ENCODE results near the gene ZCCHC10.
A peak's percentile ranks its signal among the peaks of the same experiment; 100 is the strongest.
"Not testable (repeated sequence)": the region's sequence is repeated elsewhere in the genome, so short reads cannot be mapped to it uniquely, and the experiment has no call there.

ZCCHC10 gene

DNA sequence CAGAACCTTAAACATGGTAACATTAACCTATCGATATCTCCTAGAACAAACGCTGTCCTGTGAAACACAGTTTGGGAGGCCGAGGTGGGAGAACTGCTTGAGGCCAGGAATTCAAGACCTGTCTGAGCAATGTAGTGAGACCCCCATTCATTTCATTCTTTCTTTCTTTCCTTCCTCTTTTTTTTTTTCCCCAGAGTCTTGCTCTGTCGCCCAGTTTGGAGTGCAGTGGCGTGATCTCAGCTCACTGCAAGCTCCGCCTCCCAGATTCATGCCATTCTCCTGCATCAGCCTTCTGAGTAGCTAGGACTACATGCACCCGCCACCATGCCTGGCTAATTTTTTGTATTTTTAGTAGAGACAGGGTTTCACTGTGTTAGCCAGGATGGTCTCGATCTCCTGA is 20.2 kb upstream of the ZCCHC10 start:
- H3K9ac ChIP-seq (ENCODE audit: low read depth, low read length, poor library complexity); H2AK5ac ChIP-seq (ENCODE audit: low read depth, low read length); H3K4me2 ChIP-seq (ENCODE audit: insufficient read depth, low read length, poor library complexity, severe bottlenecking); H3K18ac ChIP-seq (ENCODE audit: low read length); DNase-seq (ENCODE audit: low spot score); H2BK15ac ChIP-seq (ENCODE audit: low read length); H3K14ac ChIP-seq (ENCODE audit: low read length); H2BK5ac ChIP-seq (ENCODE audit: low read length); H3K79me1 ChIP-seq (ENCODE audit: low read depth, low read length); H3K27ac ChIP-seq (replicated peaks; ENCODE audit: low read length); H2BK12ac ChIP-seq (ENCODE audit: low read length); H3K23ac ChIP-seq (ENCODE audit: low read depth, low read length, poor library complexity); H4K8ac ChIP-seq (ENCODE audit: low read depth, low read length); H2AFZ ChIP-seq (ENCODE audit: low read length); H3K36me3 ChIP-seq (replicated peaks in 1 of 2; ENCODE audit: control insufficient read depth in 2 of 2, insufficient read depth in 2 of 2, low read length in 2 of 2); H4K91ac ChIP-seq (ENCODE audit: low read depth, low read length, poor library complexity); H3K4me3 ChIP-seq (ENCODE audit: low read length in 2 of 2); H3K4ac ChIP-seq (ENCODE audit: low read length); H3K4me1 ChIP-seq (ENCODE audit: control insufficient read depth in 2 of 2, insufficient read depth in 1 of 2, low read depth in 1 of 2, low read length in 2 of 2); H2BK120ac ChIP-seq (ENCODE audit: low read depth, low read length); H3K9me3 ChIP-seq (replicated peaks in 1 of 2; ENCODE audit: control insufficient read depth in 2 of 2, insufficient read depth in 1 of 2, low read depth in 1 of 2, low read length in 2 of 2); H3K27me3 ChIP-seq (ENCODE audit: control insufficient read depth in 3 of 3, insufficient read depth in 3 of 3, low read depth in 1 of 3, low read length in 3 of 3): not testable (repeated sequence)
- no CpG with 5 or more reads among the region's 8 CpGs for WGBS, 2 donors (ENCODE audit: extremely low coverage in 2 of 2, insufficient read length in 2 of 2, insufficient replicate concordance in 1 of 2)

DNA sequence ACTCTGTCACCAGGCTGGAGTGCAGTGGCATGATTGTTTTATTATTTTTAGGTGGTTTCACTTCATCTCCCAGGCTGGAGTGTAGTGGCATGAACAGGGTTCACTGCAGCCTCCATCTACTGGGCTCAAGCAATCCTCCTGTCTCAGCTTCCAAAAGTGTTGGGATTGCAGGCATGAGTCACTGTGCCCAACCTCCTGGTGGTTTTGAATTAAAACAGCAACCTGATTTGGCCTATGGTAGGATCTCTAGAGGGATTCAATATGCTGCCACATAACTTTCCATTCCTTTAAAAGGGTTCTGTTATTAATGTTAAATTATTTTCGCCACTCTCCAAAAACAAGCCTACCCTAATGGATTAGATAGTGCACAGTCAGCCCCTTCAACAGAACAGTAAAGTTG is 15.6 kb upstream of the ZCCHC10 start:
- no peak overlapping the region for H2BK120ac ChIP-seq (ENCODE audit: low read depth, low read length)
- H3K18ac ChIP-seq (ENCODE audit: low read length), result no peak overlapping the region
- H2BK12ac ChIP-seq (ENCODE audit: low read length), result no peak overlapping the region
- no peak overlapping the region for H3K9ac ChIP-seq (ENCODE audit: low read depth, low read length, poor library complexity)
- H3K4me2 ChIP-seq (ENCODE audit: insufficient read depth, low read length, poor library complexity, severe bottlenecking), result no peak overlapping the region
- H4K8ac ChIP-seq (ENCODE audit: low read depth, low read length), result no peak overlapping the region
- H3K4me1 ChIP-seq (ENCODE audit: control insufficient read depth in 2 of 2, insufficient read depth in 1 of 2, low read depth in 1 of 2, low read length in 2 of 2), result peaks cover 2 to 3% of the 10 kb centered on the region in 2 donors
- H3K4ac ChIP-seq (ENCODE audit: low read length), result no peak overlapping the region
- no peak overlapping the region for H2BK5ac ChIP-seq (ENCODE audit: low read length)
- H2BK15ac ChIP-seq (ENCODE audit: low read length), result no peak overlapping the region
- H3K4me3 ChIP-seq (ENCODE audit: low read length in 2 of 2), result no peak overlapping the region
- no CpG with 5 or more reads among the region's 1 CpG for WGBS, 2 donors (ENCODE audit: extremely low coverage in 2 of 2, insufficient read length in 2 of 2, insufficient replicate concordance in 1 of 2)
- H2AK5ac ChIP-seq (ENCODE audit: low read depth, low read length), result no peak overlapping the region
- H4K91ac ChIP-seq (ENCODE audit: low read depth, low read length, poor library complexity), result no peak overlapping the region
- H3K36me3 ChIP-seq (replicated peaks in 1 of 2; ENCODE audit: control insufficient read depth in 2 of 2, insufficient read depth in 2 of 2, low read length in 2 of 2), result no peaks in the 10 kb centered on the region
- H3K27me3 ChIP-seq (ENCODE audit: control insufficient read depth in 3 of 3, insufficient read depth in 3 of 3, low read depth in 1 of 3, low read length in 3 of 3), result no peaks in the 10 kb centered on the region
- H3K9me3 ChIP-seq (replicated peaks in 1 of 2; ENCODE audit: control insufficient read depth in 2 of 2, insufficient read depth in 1 of 2, low read depth in 1 of 2, low read length in 2 of 2), result no peaks in the 10 kb centered on the region
- H3K23ac ChIP-seq (ENCODE audit: low read depth, low read length, poor library complexity), result no peak overlapping the region
- no peak for DNase-seq (ENCODE audit: low spot score)
- H3K27ac ChIP-seq (replicated peaks; ENCODE audit: low read length), result no peak overlapping the region
- no peak overlapping the region for H3K14ac ChIP-seq (ENCODE audit: low read length)
- peak overlapping the region; percentile 28 for H2AFZ ChIP-seq (ENCODE audit: low read length)
- H3K79me1 ChIP-seq (ENCODE audit: low read depth, low read length), result no peaks in the 10 kb centered on the region

DNA sequence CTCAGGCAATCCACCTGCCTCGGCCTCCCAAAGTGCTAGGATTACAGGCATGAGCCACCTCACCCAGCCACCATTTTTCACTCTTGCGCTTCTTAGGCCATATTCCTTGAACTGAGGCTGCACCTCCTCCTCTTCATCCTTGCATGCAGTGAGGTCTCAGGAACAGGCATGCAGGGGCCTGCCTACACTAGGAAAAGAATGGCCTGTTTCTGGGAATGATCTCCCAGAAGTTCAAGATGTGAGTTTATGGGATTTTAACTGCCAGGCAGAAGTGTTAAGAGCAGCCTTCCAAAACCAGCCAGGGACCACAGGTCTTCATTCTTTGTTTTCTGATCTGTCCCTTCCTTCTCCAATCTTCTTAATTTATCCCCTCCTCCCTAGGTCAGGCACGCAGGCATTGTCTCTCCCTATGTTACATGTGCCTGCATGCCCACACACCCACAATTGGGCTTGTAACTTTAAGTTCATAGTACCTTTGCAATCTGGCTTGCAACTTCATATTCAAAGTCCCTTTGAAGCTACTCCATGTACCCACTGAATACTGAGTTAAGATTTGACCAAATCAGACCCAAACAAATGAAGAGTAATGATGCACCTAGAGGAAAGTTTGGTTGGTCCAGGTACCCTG is 14.9 kb upstream of the ZCCHC10 start:
- Histone ChIP-seq H3K9me3 (replicated peaks in 1 of 2; ENCODE audit: control insufficient read depth in 2 of 2, insufficient read depth in 1 of 2, low read depth in 1 of 2, low read length in 2 of 2) (no peaks in the 10 kb centered on the region), H4K8ac (ENCODE audit: low read depth, low read length) (no peak overlapping the region), H4K91ac (ENCODE audit: low read depth, low read length, poor library complexity) (no peak overlapping the region), H3K36me3 (replicated peaks in 1 of 2; ENCODE audit: control insufficient read depth in 2 of 2, insufficient read depth in 2 of 2, low read length in 2 of 2) (no peaks in the 10 kb centered on the region), H3K27ac (replicated peaks; ENCODE audit: low read length) (peak overlapping the region; percentile 22), H3K23ac (ENCODE audit: low read depth, low read length, poor library complexity) (no peak overlapping the region), H2BK120ac (ENCODE audit: low read depth, low read length) (no peak overlapping the region), H3K18ac (ENCODE audit: low read length) (peak overlapping the region; percentile 35), H3K14ac (ENCODE audit: low read length) (no peak overlapping the region), H3K4ac (ENCODE audit: low read length) (no peak overlapping the region), H2AFZ (ENCODE audit: low read length) (peak overlapping the region; percentile 86), H3K79me1 (ENCODE audit: low read depth, low read length) (no peaks in the 10 kb centered on the region), H3K27me3 (ENCODE audit: control insufficient read depth in 3 of 3, insufficient read depth in 3 of 3, low read depth in 1 of 3, low read length in 3 of 3) (no peaks in the 10 kb centered on the region), H3K4me3 (ENCODE audit: low read length in 2 of 2) (no peak overlapping the region), H2BK12ac (ENCODE audit: low read length) (no peak overlapping the region), H2BK15ac (ENCODE audit: low read length) (no peak overlapping the region), H3K4me1 (ENCODE audit: control insufficient read depth in 2 of 2, insufficient read depth in 1 of 2, low read depth in 1 of 2, low read length in 2 of 2) (peaks cover 2 to 3% of the 10 kb centered on the region in 2 donors), H2BK5ac (ENCODE audit: low read length) (no peak overlapping the region), H3K4me2 (ENCODE audit: insufficient read depth, low read length, poor library complexity, severe bottlenecking) (no peak overlapping the region), H2AK5ac (ENCODE audit: low read depth, low read length) (no peak overlapping the region), H3K9ac (ENCODE audit: low read depth, low read length, poor library complexity) (no peak overlapping the region)
- WGBS, 2 donors (ENCODE audit: extremely low coverage in 2 of 2, insufficient read length in 2 of 2, insufficient replicate concordance in 1 of 2), result no CpG with 5 or more reads among the region's 3 CpGs
- no peak for DNase-seq (ENCODE audit: low spot score)

DNA sequence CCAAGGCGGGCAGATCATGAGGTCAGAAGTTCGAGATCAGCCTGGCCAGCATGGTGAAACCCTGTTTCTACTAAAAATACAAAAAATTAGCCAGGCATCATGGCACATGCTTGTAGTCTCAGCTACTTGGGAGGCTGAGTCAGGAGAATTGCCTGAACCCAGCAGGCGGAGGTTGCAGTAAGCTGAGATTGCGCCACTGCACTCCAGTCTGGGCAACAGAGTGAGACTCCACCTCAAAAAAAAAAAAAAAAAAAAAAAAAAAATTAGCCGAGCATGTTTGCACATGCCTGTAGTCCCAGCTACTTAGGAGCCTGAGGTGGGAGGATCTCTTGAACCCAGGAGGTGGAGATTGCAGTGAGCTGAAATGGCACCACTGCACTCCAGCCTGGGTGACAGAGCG is 10.3 kb upstream of the ZCCHC10 start:
- H4K91ac ChIP-seq (ENCODE audit: low read depth, low read length, poor library complexity); H2AK5ac ChIP-seq (ENCODE audit: low read depth, low read length); H2BK120ac ChIP-seq (ENCODE audit: low read depth, low read length); H3K18ac ChIP-seq (ENCODE audit: low read length); H3K36me3 ChIP-seq (replicated peaks in 1 of 2; ENCODE audit: control insufficient read depth in 2 of 2, insufficient read depth in 2 of 2, low read length in 2 of 2); H3K27ac ChIP-seq (replicated peaks; ENCODE audit: low read length); H2BK12ac ChIP-seq (ENCODE audit: low read length); H3K4me2 ChIP-seq (ENCODE audit: insufficient read depth, low read length, poor library complexity, severe bottlenecking); H2BK5ac ChIP-seq (ENCODE audit: low read length); H3K4ac ChIP-seq (ENCODE audit: low read length); H3K9ac ChIP-seq (ENCODE audit: low read depth, low read length, poor library complexity); H4K8ac ChIP-seq (ENCODE audit: low read depth, low read length); H3K4me3 ChIP-seq (ENCODE audit: low read length in 2 of 2); H2BK15ac ChIP-seq (ENCODE audit: low read length); DNase-seq (ENCODE audit: low spot score); H3K23ac ChIP-seq (ENCODE audit: low read depth, low read length, poor library complexity); H3K14ac ChIP-seq (ENCODE audit: low read length); H2AFZ ChIP-seq (ENCODE audit: low read length); H3K27me3 ChIP-seq (ENCODE audit: control insufficient read depth in 3 of 3, insufficient read depth in 3 of 3, low read depth in 1 of 3, low read length in 3 of 3); H3K9me3 ChIP-seq (replicated peaks in 1 of 2; ENCODE audit: control insufficient read depth in 2 of 2, insufficient read depth in 1 of 2, low read depth in 1 of 2, low read length in 2 of 2); H3K79me1 ChIP-seq (ENCODE audit: low read depth, low read length): not testable (repeated sequence)
- H3K4me1 ChIP-seq (ENCODE audit: control insufficient read depth in 2 of 2, insufficient read depth in 1 of 2, low read depth in 1 of 2, low read length in 2 of 2), result peaks cover 2 to 14% of the 10 kb centered on the region in 2 donors
- WGBS, 2 donors (ENCODE audit: extremely low coverage in 2 of 2, insufficient read length in 2 of 2, insufficient replicate concordance in 1 of 2), result no CpG with 5 or more reads among the region's 6 CpGs

All from neuronal stem cell (in vitro differentiated cells).